Measurements from ENCODE around the gene PAM16.

PAM16 gene

DNA sequence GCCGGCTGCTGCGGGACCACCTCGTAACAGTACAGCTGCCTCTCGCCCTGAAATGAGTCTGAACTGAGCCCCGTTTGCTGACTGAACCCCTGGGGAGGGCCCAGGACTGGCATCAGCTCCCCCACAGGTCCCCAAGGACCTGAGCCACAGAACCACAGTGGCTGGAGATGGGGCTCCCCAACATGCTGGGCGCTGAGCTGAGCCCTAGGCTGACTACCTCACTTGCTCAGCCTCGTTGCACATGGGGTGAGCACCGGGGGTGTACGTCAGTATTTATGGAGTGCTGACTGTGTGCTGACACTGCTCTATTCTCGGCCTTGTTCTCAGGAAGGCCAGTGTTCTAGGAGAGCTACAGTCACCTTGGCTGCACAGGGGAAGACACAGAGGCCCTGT lies 13.9 kb upstream of the PAM16 start:
- Histone ChIP-seq H3K36me3 (ENCODE audit: low read depth) (no peaks in the 10 kb centered on the region; the same call in 1 of the 2 replicates), H3K4me1 (ENCODE audit: insufficient read depth, poor library complexity, severe bottlenecking) (peaks cover 24% of the 10 kb centered on the region), H3K27me3 (ENCODE audit: insufficient read depth, poor library complexity, severe bottlenecking) (no peaks in the 10 kb centered on the region), H3K27ac (ENCODE audit: poor library complexity, severe bottlenecking) (no peak overlapping the region), H3K9me3 (ENCODE audit: severe bottlenecking) (no peaks in the 10 kb centered on the region), H3K4me3 (ENCODE audit: severe bottlenecking) (no peak overlapping the region)
- ATAC-seq (ENCODE audit: low read depth) (no peak), DNase-seq (ENCODE audit: low spot score) (no peak)
- TF ChIP-seq, protein P1, sequence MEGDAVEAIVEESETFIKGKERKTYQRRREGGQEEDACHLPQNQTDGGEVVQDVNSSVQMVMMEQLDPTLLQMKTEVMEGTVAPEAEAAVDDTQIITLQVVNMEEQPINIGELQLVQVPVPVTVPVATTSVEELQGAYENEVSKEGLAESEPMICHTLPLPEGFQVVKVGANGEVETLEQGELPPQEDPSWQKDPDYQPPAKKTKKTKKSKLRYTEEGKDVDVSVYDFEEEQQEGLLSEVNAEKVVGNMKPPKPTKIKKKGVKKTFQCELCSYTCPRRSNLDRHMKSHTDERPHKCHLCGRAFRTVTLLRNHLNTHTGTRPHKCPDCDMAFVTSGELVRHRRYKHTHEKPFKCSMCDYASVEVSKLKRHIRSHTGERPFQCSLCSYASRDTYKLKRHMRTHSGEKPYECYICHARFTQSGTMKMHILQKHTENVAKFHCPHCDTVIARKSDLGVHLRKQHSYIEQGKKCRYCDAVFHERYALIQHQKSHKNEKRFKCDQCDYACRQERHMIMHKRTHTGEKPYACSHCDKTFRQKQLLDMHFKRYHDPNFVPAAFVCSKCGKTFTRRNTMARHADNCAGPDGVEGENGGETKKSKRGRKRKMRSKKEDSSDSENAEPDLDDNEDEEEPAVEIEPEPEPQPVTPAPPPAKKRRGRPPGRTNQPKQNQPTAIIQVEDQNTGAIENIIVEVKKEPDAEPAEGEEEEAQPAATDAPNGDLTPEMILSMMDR (IDR thresholded peaks at IDR 0.05; ENCODE audit: poor library complexity, severe bottlenecking), result no peak

- Histone ChIP-seq H3K9me3 (ENCODE audit: severe bottlenecking) (no peaks in the 10 kb centered on the region), H3K27ac (ENCODE audit: poor library complexity, severe bottlenecking) (no peak overlapping the region), H3K4me1 (ENCODE audit: insufficient read depth, poor library complexity, severe bottlenecking) (peaks cover 22% of the 10 kb centered on the region), H3K4me3 (ENCODE audit: severe bottlenecking) (no peak overlapping the region), H3K27me3 (ENCODE audit: insufficient read depth, poor library complexity, severe bottlenecking) (no peaks in the 10 kb centered on the region), H3K36me3 (ENCODE audit: low read depth) (no peaks in the 10 kb centered on the region; the same call in 1 of the 2 replicates)
- no peak for DNase-seq (ENCODE audit: low spot score)
- TF ChIP-seq, protein P1 (IDR thresholded peaks at IDR 0.05; ENCODE audit: poor library complexity, severe bottlenecking), result no peak
- ATAC-seq (ENCODE audit: low read depth), result no peak
These were observed 13.3 kb upstream of the PAM16 start for GRCh38 chr16:4364196-4365013.

DNA sequence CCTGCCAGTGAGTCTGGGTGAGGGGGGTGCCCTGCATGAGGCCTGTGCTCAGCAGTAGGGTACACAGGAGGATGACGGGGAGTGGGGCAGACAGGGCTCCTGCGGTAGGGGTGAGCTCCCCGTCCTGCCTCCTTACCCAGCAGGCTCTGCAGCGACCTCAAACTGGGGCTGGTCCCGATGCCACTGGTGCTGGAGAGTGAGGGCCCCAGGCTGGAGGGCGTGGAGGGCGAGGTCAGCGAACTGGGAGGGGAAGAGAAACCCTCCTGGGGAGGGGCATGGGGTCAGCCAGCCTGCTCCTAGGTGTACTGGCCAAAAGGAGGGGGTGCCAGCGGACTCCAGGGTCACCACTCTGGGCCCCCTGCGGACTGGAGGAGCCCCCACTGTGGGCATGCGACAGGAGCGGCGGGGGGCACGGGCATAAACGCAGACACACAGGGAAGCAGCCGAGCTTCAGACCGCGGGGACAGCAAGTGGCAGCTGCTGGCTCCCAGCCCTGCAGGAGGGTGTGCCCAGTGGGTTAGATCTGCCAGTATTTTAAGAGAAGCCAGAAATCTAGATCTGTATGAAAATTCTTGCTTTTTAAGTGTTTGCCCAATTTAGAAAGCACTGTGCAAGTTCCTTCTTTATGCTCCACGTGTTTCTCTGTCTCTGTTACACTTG lies 11.5 kb upstream of the PAM16 start:
- Histone ChIP-seq H3K36me3 (ENCODE audit: low read depth) (no peaks in the 10 kb centered on the region; the same call in 1 of the 2 replicates), H3K27me3 (ENCODE audit: insufficient read depth, poor library complexity, severe bottlenecking) (no peaks in the 10 kb centered on the region), H3K4me3 (ENCODE audit: severe bottlenecking) (no peak overlapping the region), H3K27ac (ENCODE audit: poor library complexity, severe bottlenecking) (no peak overlapping the region), H3K9me3 (ENCODE audit: severe bottlenecking) (no peaks in the 10 kb centered on the region), H3K4me1 (ENCODE audit: insufficient read depth, poor library complexity, severe bottlenecking) (peaks cover 7% of the 10 kb centered on the region)
- DNase-seq (ENCODE audit: low spot score), result no peak
- TF ChIP-seq, protein P1 (IDR thresholded peaks at IDR 0.05; ENCODE audit: poor library complexity, severe bottlenecking), result no peak
- no peak for ATAC-seq (ENCODE audit: low read depth)

DNA sequence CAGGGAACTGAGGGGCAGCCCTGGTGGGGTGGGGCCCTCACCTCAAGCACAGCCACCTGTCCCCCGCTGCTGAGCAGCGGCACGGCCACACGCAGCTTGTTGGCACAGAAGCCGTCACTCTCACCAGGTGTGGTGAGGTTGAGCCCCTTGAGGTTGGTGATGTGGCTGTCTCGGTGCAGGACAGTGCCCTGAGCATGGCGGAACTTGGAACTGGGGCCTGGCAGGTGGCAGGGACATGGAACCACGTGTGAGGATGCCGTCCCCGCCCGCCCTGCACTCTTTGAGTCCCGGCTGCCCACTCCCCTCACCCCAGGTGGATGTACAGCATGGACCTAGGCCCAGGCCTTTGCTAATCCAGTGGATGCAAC lies 10.8 kb upstream of the PAM16 start:
- DNase-seq (ENCODE audit: low spot score), result no peak
- TF ChIP-seq, protein P1 (IDR thresholded peaks at IDR 0.05; ENCODE audit: poor library complexity, severe bottlenecking), result no peak
- Histone ChIP-seq H3K27ac (ENCODE audit: poor library complexity, severe bottlenecking) (no peak overlapping the region), H3K4me3 (ENCODE audit: severe bottlenecking) (no peak overlapping the region), H3K9me3 (ENCODE audit: severe bottlenecking) (no peaks in the 10 kb centered on the region), H3K4me1 (ENCODE audit: insufficient read depth, poor library complexity, severe bottlenecking) (peaks cover 2% of the 10 kb centered on the region), H3K36me3 (ENCODE audit: low read depth) (no peaks in the 10 kb centered on the region; the same call in 1 of the 2 replicates), H3K27me3 (ENCODE audit: insufficient read depth, poor library complexity, severe bottlenecking) (no peaks in the 10 kb centered on the region)
- no peak for ATAC-seq (ENCODE audit: low read depth)

Data from RWPE2 (cell line).